GM18867 (cell line): ENCODE results near the gene SEC61A2.

Experiments
- ATAC-seq: cut with Tn5 transposase; IDR thresholded peaks from one replicate; pipeline ENCODE4 v1.9.1; 2021; ENCODE audit warnings: mild to moderate bottlenecking, moderate library complexity; ENCODE audit not compliant: unreplicated experiment

Gene SEC61A2

GRCh38 chr10:12195603-12196506 lies 66.4 kb downstream of the SEC61A2 start, which contains the start of the genes CDC123 and NUDT5:
Gene CDC123, plus strand, starts transcription at chr10:12196188. Its CDS starts 58 bp downstream, at chr10:12196246.
Gene NUDT5, minus strand, starts transcription at chr10:12195891. Its CDS starts 9,600 bp downstream, at chr10:12186291.
- peak; percentile 88 for ATAC-seq

- ATAC-seq, result no peak
These were observed 67.2 kb downstream of the SEC61A2 start for GRCh38 chr10:12196531-12197211.

- ATAC-seq, result no peak
These were observed 68.7 kb downstream of the SEC61A2 start for GRCh38 chr10:12198156-12198555.

DNA sequence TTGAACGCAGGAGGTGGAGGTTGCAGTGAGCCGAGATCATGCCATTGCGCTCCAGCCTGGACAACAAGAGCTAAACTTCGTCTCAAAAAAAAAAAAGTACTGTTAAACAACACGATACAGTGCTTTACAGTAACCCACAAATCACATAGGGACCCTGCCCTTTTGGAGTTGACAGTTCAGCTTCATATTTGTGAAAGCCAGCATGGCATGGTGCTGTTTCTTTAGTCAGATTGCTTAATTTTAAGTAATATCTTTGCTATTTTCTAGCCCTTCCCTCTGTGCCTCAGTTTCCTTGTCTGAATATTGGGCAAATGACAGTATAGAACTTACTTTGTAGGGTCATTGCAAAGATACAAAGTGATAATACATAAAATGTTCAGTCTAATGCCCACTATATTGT lies 71.4 kb downstream of the SEC61A2 start:
- ATAC-seq, result no peak

DNA sequence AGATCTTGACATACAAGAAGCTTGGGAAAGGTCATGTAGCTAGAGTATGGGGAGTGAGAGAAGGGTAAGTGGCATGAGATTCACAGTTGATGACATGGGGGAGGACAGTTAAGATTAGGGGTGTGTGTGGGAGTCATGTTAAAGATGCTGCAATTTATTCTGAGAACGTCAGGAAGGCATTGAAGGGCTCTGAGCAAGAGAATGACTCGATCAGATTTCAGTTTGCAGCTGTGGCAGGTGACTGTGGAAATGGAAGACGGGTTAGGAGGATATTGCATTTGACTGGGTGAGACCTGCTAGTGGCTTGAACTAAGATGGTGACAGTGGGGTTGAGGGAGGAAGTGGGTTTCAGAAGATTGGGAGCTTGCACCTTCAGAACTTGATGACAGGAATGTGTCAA lies 72.1 kb downstream of the SEC61A2 start:
- no peak for ATAC-seq

DNA sequence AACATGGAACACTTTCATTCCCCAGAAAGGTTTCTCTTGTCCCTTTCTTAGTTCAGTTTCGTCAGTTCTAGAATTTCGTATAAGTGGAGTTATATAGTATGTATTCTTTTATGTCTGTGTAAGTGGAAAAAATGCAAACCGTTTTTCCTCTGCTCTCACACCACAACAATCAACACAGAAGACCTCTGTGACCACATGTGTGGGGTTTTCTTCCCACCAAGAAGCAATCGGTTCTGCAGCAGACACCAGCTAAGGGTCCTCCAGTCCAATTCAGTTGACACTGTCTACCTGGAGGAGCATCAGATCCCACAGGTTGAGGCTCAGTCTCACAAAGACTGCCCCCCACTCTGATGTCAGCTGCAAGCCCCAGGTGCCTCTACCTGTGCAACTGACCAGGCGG lies 72.7 kb downstream of the SEC61A2 start:
- no peak for ATAC-seq

GRCh38 chr10:12205082-12205481 lies 75.6 kb downstream of the SEC61A2 start:
- no peak for ATAC-seq

DNA sequence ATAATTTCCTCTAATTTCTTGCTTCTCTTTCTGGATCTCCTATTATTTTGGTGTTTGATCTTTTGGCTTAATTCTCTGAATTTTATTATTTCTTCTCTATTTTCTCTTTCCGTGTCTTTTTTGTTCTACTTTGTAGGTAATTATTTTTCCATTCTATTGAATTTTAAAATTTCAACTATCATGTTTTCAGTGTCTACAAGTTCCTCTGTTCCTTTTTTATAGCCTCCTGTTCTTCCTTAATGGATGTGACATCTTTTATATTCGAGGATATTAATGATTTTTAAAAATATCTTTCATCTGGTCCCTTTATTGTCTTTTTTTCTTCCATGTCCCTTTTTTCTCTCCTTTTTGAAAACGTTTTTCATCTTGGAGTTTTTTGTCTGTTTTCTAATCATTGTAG lies 77.6 kb downstream of the SEC61A2 start:
- no peak for ATAC-seq

- ATAC-seq, result no peak
These were observed 79.0 kb downstream of the SEC61A2 start for GRCh38 chr10:12208460-12208859.

DNA sequence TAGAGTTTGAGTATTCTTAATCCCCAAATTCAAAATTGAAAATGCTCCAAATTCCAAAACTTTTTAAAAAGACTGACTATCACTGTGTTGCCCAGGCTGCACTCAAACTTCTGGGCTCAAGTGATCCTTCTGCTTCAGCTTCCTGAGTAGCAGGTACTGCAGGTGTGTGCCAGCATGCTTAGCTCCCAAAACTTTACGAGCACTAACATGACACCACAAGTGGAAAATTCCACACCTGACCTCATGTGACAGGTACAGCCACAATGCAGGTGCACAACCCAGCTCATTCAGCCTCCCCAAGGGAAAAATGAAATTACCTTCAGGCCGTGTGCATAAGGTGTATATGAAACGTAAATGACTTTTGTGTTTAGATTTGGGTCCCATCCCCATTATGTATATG lies 83.0 kb downstream of the SEC61A2 start:
- no peak for ATAC-seq

DNA sequence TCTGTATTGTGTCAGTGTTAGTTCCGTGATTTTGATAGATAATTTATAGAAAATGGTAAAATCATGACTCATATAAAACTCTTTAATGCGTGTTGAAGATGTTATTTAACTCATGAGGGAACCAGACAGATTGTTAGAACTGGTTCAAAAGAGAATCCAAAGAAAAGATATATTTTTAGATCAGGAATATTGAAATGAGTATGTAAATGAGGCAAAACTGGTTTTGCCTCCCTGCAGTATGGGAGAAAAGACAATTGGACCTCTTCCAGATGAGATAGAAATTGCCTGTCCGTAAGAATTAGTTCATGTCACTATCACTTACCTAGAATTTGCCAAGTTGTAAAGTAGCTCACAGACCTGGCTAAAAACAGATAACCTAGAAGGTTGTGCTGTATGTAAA lies 84.1 kb downstream of the SEC61A2 start:
- no peak for ATAC-seq

DNA sequence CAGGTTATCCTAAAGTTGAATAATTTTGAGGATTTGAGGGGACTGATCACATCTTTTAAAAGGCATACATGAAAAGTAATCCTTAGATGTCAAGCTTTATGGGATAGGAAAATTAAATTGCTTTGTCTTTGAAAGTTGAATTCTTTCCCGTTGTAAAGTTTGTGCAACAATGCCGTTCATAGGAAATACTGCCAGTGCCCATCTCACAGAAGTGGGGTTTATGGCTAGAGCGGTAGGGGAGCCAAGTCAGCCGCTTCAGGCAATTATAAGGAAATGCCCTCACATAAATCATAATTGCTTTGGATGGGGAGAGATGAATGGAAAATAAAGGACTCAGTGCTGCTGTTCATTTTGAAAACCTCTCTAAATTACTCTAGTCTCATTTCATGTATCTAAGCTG lies 84.6 kb downstream of the SEC61A2 start:
- no peak for ATAC-seq

DNA sequence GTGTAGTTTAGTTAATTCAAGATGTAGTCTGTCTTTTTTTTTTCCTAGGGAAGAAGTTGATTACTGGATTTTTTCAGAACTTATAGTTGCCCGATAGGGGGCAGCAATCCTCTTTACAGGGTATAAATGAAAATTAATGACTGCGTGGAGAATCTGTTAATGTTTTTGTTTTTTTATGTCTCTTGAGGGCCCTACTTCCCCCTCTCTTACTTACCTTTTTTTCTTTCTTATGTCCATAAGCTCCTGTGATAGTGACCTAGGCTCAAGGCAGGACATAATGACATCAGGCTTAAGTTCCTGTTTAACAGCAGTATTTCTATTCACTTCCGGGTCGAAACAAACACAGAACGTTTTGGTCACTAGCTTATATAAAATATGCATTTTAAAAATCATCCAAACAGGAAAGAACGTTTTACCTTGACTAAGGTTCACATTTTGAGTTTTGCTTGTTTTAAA lies 85.3 kb downstream of the SEC61A2 start:
- ATAC-seq, result no peak
